Adrenal gland (tissue), 5 donors: ENCODE measurements around the gene GPT2.

ENCODE experiments used
- POLR2A ChIP-seq, 2 donors: fragments of 450-650 bp; IDR thresholded peaks; one replicate each; pipeline ENCODE4 v1.6.1; 2017; ENCODE audit warnings: antibody characterized with exemption in 2 of 2, mild to moderate bottlenecking in 2 of 2, moderate library complexity in 1 of 2
- TF ChIP-seq, protein P1 (sequence below), 6 experiments: fragments of 450-650 bp in 4 of 6; fragments of 200-600 bp in 2 of 6; sonication (generic) in 1 of 6; IDR thresholded peaks; 1 replicate in 5 of 6; 2 replicates in 1 of 6; pipeline versions ENCODE4 v1.5.1 to v1.8.0; 2016 to 2021; ENCODE audit warnings: antibody characterized with exemption in 6 of 6, mild to moderate bottlenecking in 2 of 6, moderate library complexity in 1 of 6
- donor health status: DM: no; HTN: no; CAD: no.

DNA sequence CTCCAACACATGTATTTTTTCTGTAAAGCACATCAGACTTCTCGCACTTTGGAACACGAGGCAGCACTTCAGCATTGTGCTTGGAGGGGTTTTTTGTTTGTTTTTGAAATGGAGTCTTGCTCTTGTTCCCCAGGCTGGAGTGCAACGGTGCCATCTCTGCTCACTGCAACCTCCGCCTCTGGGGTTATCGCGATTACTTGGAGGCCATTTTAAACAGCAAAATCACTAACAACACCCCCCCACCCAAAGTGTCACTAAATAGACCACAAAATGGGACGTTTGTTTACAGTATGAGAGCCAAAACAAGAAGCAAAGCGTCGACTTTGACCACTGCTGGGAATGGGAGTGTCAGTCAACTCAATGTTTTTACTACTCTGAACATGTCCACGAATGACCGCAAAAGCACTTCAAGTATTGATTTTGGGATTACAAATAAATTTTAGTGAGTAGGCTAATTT lies 44.1 kb upstream of the GPT2 start:
- TF ChIP-seq, protein P1, sequence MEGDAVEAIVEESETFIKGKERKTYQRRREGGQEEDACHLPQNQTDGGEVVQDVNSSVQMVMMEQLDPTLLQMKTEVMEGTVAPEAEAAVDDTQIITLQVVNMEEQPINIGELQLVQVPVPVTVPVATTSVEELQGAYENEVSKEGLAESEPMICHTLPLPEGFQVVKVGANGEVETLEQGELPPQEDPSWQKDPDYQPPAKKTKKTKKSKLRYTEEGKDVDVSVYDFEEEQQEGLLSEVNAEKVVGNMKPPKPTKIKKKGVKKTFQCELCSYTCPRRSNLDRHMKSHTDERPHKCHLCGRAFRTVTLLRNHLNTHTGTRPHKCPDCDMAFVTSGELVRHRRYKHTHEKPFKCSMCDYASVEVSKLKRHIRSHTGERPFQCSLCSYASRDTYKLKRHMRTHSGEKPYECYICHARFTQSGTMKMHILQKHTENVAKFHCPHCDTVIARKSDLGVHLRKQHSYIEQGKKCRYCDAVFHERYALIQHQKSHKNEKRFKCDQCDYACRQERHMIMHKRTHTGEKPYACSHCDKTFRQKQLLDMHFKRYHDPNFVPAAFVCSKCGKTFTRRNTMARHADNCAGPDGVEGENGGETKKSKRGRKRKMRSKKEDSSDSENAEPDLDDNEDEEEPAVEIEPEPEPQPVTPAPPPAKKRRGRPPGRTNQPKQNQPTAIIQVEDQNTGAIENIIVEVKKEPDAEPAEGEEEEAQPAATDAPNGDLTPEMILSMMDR (IDR thresholded peaks at IDR 0.05) = no peak
- TF ChIP-seq POLR2A (IDR thresholded peaks at IDR 0.05) = no peak
